Measurements from ENCODE around the gene DOCK2.

DOCK2 gene

GRCh38 chr5:169911448-169912212 lies 274.6 kb downstream of the DOCK2 start:
- no peak for DNase-seq

GRCh38 chr5:169913479-169913878 lies 276.4 kb downstream of the DOCK2 start:
- no peak for DNase-seq

- no peak for DNase-seq
Measured at GRCh38 chr5:169914766-169915165, 277.7 kb downstream of the DOCK2 start.

- no peak for DNase-seq
Measured at GRCh38 chr5:169917500-169917899, 280.4 kb downstream of the DOCK2 start.

- no peak for DNase-seq
Measured at GRCh38 chr5:169918228-169918627, 281.2 kb downstream of the DOCK2 start.

GRCh38 chr5:169920474-169920873 lies 283.4 kb downstream of the DOCK2 start:
- DNase-seq, result no peak

GRCh38 chr5:169921384-169921783 lies 284.3 kb downstream of the DOCK2 start:
- no peak for DNase-seq

- DNase-seq, result no peak
Measured at GRCh38 chr5:169921949-169922348, 284.9 kb downstream of the DOCK2 start.

GRCh38 chr5:169922474-169922873 lies 285.4 kb downstream of the DOCK2 start:
- DNase-seq, result no peak

- DNase-seq, result no peak
Measured at GRCh38 chr5:169923988-169924387, 286.9 kb downstream of the DOCK2 start.

GRCh38 chr5:169933127-169933526 lies 296.1 kb downstream of the DOCK2 start:
- DNase-seq, result no peak

- no peak for DNase-seq
Measured at GRCh38 chr5:169933616-169934015, 296.5 kb downstream of the DOCK2 start.

GRCh38 chr5:169934990-169935389 lies 297.9 kb downstream of the DOCK2 start:
- DNase-seq, result no peak

- DNase-seq, result no peak
Measured at GRCh38 chr5:169935762-169936161, 298.7 kb downstream of the DOCK2 start.

- no peak for DNase-seq
Measured at GRCh38 chr5:169938439-169938838, 301.4 kb downstream of the DOCK2 start.

GRCh38 chr5:169939731-169940130 lies 302.7 kb downstream of the DOCK2 start:
- no peak for DNase-seq

GRCh38 chr5:169941542-169941941 lies 304.5 kb downstream of the DOCK2 start:
- DNase-seq, result no peak

- DNase-seq, result no peak
Measured at GRCh38 chr5:169942181-169942580, 305.1 kb downstream of the DOCK2 start.

- no peak for DNase-seq
Measured at GRCh38 chr5:169943026-169943425, 306.0 kb downstream of the DOCK2 start.

- DNase-seq, result no peak
Measured at GRCh38 chr5:169944115-169944514, 307.0 kb downstream of the DOCK2 start.

GRCh38 chr5:169944922-169945680 lies 308.0 kb downstream of the DOCK2 start:
- no peak for DNase-seq

GRCh38 chr5:169945831-169946261 lies 308.8 kb downstream of the DOCK2 start:
- no peak for DNase-seq

GRCh38 chr5:169946743-169947295 lies 309.7 kb downstream of the DOCK2 start:
- DNase-seq, result no peak

GRCh38 chr5:169950333-169950732 lies 313.3 kb downstream of the DOCK2 start:
- DNase-seq, result no peak

All from effector CD8-positive, alpha-beta T cell (primary cell).